ENCODE data around the gene DSCAML1. TPM values are rescaled to one million over a fixed set of nuclear protein-coding genes. Genes with fewer than 3 reads are reported as not detected.

The DSCAML1 gene
- total and polyA plus RNA-seq, 2 of the 8 experiments (the other 6 are each of a cell fraction or from before 2014, with no cell fraction given), result 0.19 to 0.24 TPM

DNA sequence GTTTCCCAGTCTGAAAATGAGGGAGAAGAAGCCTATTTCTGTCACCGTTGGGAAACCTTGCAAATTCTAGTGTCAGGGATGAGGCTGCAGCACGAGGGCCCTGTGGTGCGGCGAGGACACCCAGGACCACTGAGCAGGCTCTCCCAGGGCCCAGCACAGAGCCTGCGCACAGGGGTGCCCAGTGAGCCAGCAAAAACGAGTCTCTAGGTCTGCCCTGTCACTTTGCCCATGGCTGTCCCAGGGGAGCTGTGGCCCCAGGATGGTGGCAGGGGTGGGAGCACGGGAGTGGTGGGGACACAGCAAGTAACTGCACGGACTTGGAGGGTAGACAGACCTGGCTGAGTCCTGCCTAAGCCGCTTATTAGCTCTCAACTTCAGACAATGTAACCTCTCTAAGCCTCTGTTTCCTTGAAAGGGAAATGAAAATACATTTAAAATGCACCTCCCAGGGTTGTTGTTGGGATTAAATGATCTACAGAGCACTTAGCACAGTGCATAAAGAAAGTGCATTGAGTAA lies 44.2 kb downstream of the DSCAML1 start:
- no peak overlapping the region for H4K5ac ChIP-seq (ENCODE audit: insufficient read length, low read depth, low read length)
- H3K27ac ChIP-seq (ENCODE audit: low read depth, low read length), result no peak overlapping the region
- H3K4me3 ChIP-seq (ENCODE audit: extremely low read depth in 1 of 4, insufficient read depth in 2 of 4, low read depth in 3 of 4, low read length in 4 of 4), result no peak overlapping the region
- H2BK12ac ChIP-seq (ENCODE audit: low read depth, low read length), result no peak overlapping the region
- H3K79me2 ChIP-seq (ENCODE audit: control insufficient read depth in 1 of 2, insufficient read depth in 2 of 2, low read length in 2 of 2), result no peaks in the 10 kb centered on the region
- H3K23ac ChIP-seq (ENCODE audit: insufficient read length), result no peak overlapping the region
- FAIRE-seq (no peak), DNase-seq (ENCODE audit: low read depth in 1 of 2, low spot score in 2 of 2) (no peak)
- H3K79me1 ChIP-seq (ENCODE audit: low read depth, low read length), result no peaks in the 10 kb centered on the region
- H2BK15ac ChIP-seq (ENCODE audit: low read length), result no peak overlapping the region
- H3K14ac ChIP-seq (ENCODE audit: insufficient read length), result no peak overlapping the region
- no peaks in the 10 kb centered on the region for H3K9me3 ChIP-seq (ENCODE audit: insufficient read depth in 2 of 2, low read depth in 1 of 2, low read length in 1 of 2)
- CTCF ChIA-PET (ENCODE audit: partially characterized antibody), result interaction anchor here (0.6 to 1.5 kb wide), 5 partner anchors 16 to 141 kb away, joined by 3 read pairs; no protein-coding TSS in a partner anchor
- no peaks in the 10 kb centered on the region for H3K23me2 ChIP-seq (ENCODE audit: low read depth, low read length)
- no peak overlapping the region for H3K4ac ChIP-seq (replicated peaks; ENCODE audit: insufficient read length, low read depth, low read length)
- no peak overlapping the region for H3K9ac ChIP-seq (replicated peaks in 1 of 4; ENCODE audit: extremely low read depth in 1 of 4, low read depth in 3 of 4, low read length in 3 of 4)
- H3K18ac ChIP-seq (ENCODE audit: extremely low read depth, low read length), result peak overlapping the region; percentile 44
- no peak overlapping the region for H2AK5ac ChIP-seq (ENCODE audit: low read depth, low read length)
- WGBS, 2 experiments (ENCODE audit: extremely low coverage in 1 of 2, insufficient coverage in 1 of 2, insufficient read length in 1 of 2, insufficient replicate concordance in 2 of 2, low coverage in 1 of 2, low lambda C conversion rate in 2 of 2, missing lambda C conversion rate in 1 of 2), result 86% methylated on average over 8 of the region's 9 CpGs; no CpG with 5 or more reads in 1 of the 2 experiments
- H4K8ac ChIP-seq (ENCODE audit: extremely low read depth, insufficient read depth, low read length), result no peak overlapping the region
- H3K4me1 ChIP-seq (replicated peaks in 1 of 4; ENCODE audit: control insufficient read depth in 3 of 4, insufficient read depth in 4 of 4, low read length in 3 of 4), result no peaks in the 10 kb centered on the region
- peaks cover 0 to 1% of the 10 kb centered on the region in 2 experiments for H4K20me1 ChIP-seq (replicated peaks in 1 of 2; ENCODE audit: control insufficient read depth in 1 of 2, insufficient read depth in 2 of 2, low read length in 2 of 2)
- H2BK120ac ChIP-seq (replicated peaks; ENCODE audit: low read depth, low read length), result no peak overlapping the region
- no peak overlapping the region; the same call in 1 of the 2 replicates for H2BK20ac ChIP-seq (ENCODE audit: low read length)
- no peak overlapping the region for H3K56ac ChIP-seq (replicated peaks; ENCODE audit: insufficient read length, low read depth, low read length)
- H4K91ac ChIP-seq (replicated peaks; ENCODE audit: insufficient read length, low read length), result no peak overlapping the region
- POLR2A ChIA-PET (ENCODE audit: partially characterized antibody), result no interaction called here
- no peak overlapping the region for H2BK5ac ChIP-seq (ENCODE audit: low read depth, low read length)
- H3K27me3 ChIP-seq (replicated peaks in 1 of 4; ENCODE audit: control insufficient read depth in 3 of 4, extremely low read depth in 1 of 4, insufficient read depth in 3 of 4, low read length in 3 of 4), result no peaks in the 10 kb centered on the region; a peak in 1 of 7 replicates
- H3K4me2 ChIP-seq (ENCODE audit: insufficient read depth in 1 of 2, low read depth in 2 of 2, low read length in 2 of 2), result no peak overlapping the region
- no peak overlapping the region for H2AFZ ChIP-seq (ENCODE audit: low read length)
- H3K36me3 ChIP-seq (ENCODE audit: control insufficient read depth in 2 of 4, insufficient read depth in 4 of 4, low read length in 3 of 4), result no peaks in the 10 kb centered on the region

Data from H1 (cell line).